Natural killer cell (primary cell): Measurements from ENCODE around the gene BRD4. TPM values are rescaled to one million over a fixed set of nuclear protein-coding genes. Genes with fewer than 3 reads are reported as not detected.

ENCODE experiments used
- ATAC-seq, 3 donors: fragments of 150-1000 bp in 2 of 3; fragments of 200-7000 bp in 1 of 3; cut with Tn5 transposase; 1 replicate in 1 of 3; 2 replicates in 2 of 3; pipeline ENCODE4 v1.10.0; 2021; ENCODE audit warnings: mild to moderate bottlenecking in 2 of 3, moderate library complexity in 2 of 3
- DNase-seq, 2 donors: peaks; one replicate each; pipeline versions ENCODE4 v3.0.0 to v3.0.0-alpha.2; 2013 to 2021; ENCODE audit warnings: mixed read lengths in 1 of 2
- H3K27ac ChIP-seq: one replicate; pipeline ENCODE4 v1.5.1; 2013; ENCODE audit warnings: mild to moderate bottlenecking, low read length
- H3K27me3 ChIP-seq: one replicate; pipeline ENCODE4 v1.6.1; 2013; ENCODE audit warnings: low read length; ENCODE audit not compliant: control insufficient read depth, insufficient read depth
- H3K36me3 ChIP-seq: one replicate; pipeline ENCODE4 v1.6.1; 2013; ENCODE audit warnings: low read length; ENCODE audit not compliant: control insufficient read depth, insufficient read depth
- H3K4me1 ChIP-seq: one replicate; pipeline ENCODE4 v1.6.1; 2013; ENCODE audit warnings: low read length; ENCODE audit not compliant: control insufficient read depth, insufficient read depth
- H3K4me3 ChIP-seq: one replicate; pipeline ENCODE4 v1.5.1; 2013; ENCODE audit warnings: low read length
- H3K9me3 ChIP-seq: one replicate; pipeline ENCODE4 v1.6.1; 2013; ENCODE audit warnings: low read length; ENCODE audit not compliant: control insufficient read depth, insufficient read depth
- H3K27ac Mint-ChIP-seq, 2 donors: one replicate each; pipeline ENCODE4 v1.8.0; 2022; ENCODE audit warnings: mild to moderate bottlenecking in 2 of 2, mixed read lengths in 2 of 2, moderate library complexity in 1 of 2
- H3K27me3 Mint-ChIP-seq, 2 donors: one replicate each; pipeline ENCODE4 v1.8.0; 2022; ENCODE audit warnings: low read depth in 2 of 2, mixed read lengths in 2 of 2
- H3K36me3 Mint-ChIP-seq: one replicate; pipeline ENCODE4 v1.8.0; 2022; ENCODE audit warnings: mixed read lengths
- H3K4me1 Mint-ChIP-seq, 2 donors: one replicate each; pipeline ENCODE4 v1.8.0; 2022; ENCODE audit warnings: mixed read lengths in 2 of 2
- H3K4me3 Mint-ChIP-seq: one replicate; pipeline ENCODE4 v1.8.0; 2022; ENCODE audit warnings: mild to moderate bottlenecking, moderate library complexity, mixed read lengths
- H3K9me3 Mint-ChIP-seq, 2 donors: one replicate each; pipeline ENCODE4 v1.8.0; 2022; ENCODE audit warnings: mixed read lengths in 2 of 2
- CTCF ChIP-seq: fragments of 200-600 bp; IDR thresholded peaks from one replicate; pipeline ENCODE4 v1.8.0; 2022; ENCODE audit warnings: antibody characterized with exemption
- WGBS: methylation state at CpG from one replicate; pipeline ENCODE4 v1.1.7; 2013; ENCODE audit warnings: missing lambda C conversion rate; ENCODE audit not compliant: insufficient coverage; 5-methylcytosine and 5-hydroxymethylcytosine counted together
- intact Hi-C: fragments of 100-400 bp; cut with micrococcal nuclease; formaldehyde crosslinking; loops from one replicate; pipeline ENCODE4 v1.14.2; 2022
- total RNA-seq, 4 donors: library from RNA; stranded (reverse); fragments of 120-200 nt in 1 of 4; gene quantifications; one replicate each; pipeline versions ENCODE4 v1.2.3 to v1.2.4, GENCODE V29; 2013 to 2022

Gene BRD4
- total RNA-seq, 3 donors from 2014 or later (not counting 1 experiment from before 2014, with no cell fraction given): 91.9 to 116 (median 98.3) TPM

- ATAC-seq: no peak
- peak overlapping the region; percentile 82 to 86 for H3K27ac Mint-ChIP-seq
- H3K4me3 Mint-ChIP-seq: peak overlapping the region; percentile 71
- Histone ChIP-seq H3K9me3 (no peaks in the 10 kb centered on the region), H3K4me1 (peaks cover 74% of the 10 kb centered on the region), H3K27ac (no peak overlapping the region), H3K27me3 (no peaks in the 10 kb centered on the region), H3K4me3 (no peak overlapping the region), H3K36me3 (peaks cover 2% of the 10 kb centered on the region)
- no peaks in the 10 kb centered on the region for H3K9me3 Mint-ChIP-seq
- 98% methylated on average over 7 of the region's 7 CpGs for WGBS
- H3K36me3 Mint-ChIP-seq: no peaks in the 10 kb centered on the region
- DNase-seq: no peak
- H3K4me1 Mint-ChIP-seq: peaks cover 92 to 98% of the 10 kb centered on the region in 2 donors
- H3K27me3 Mint-ChIP-seq: no peaks in the 10 kb centered on the region
- intact Hi-C loops: loop anchor here (5.0 kb wide), 2 partner anchors 35 to 85 kb away; partner anchors contain the start of gene AKAP8
- TF ChIP-seq CTCF: no peak
Observed at GRCh38 chr19:15292140-15292539, 40.2 kb downstream of the BRD4 start.

- no peak for TF ChIP-seq CTCF
- no peak overlapping the region for H3K4me3 ChIP-seq
Observed at GRCh38 chr19:15291548-15292021, 40.8 kb downstream of the BRD4 start.

GRCh38 chr19:15291089-15291488 is 41.2 kb downstream of the BRD4 start:
- Mint-ChIP-seq H3K4me3 (peak overlapping the region; percentile 30), H3K4me1 (peaks cover 87 to 96% of the 10 kb centered on the region in 2 donors), H3K27ac (peak overlapping the region; percentile 82 to 86), H3K36me3 (no peaks in the 10 kb centered on the region), H3K27me3 (no peaks in the 10 kb centered on the region), H3K9me3 (no peaks in the 10 kb centered on the region)
- Histone ChIP-seq H3K4me3 (no peak overlapping the region), H3K27ac (no peak overlapping the region), H3K4me1 (peaks cover 72% of the 10 kb centered on the region), H3K9me3 (no peaks in the 10 kb centered on the region), H3K36me3 (no peaks in the 10 kb centered on the region), H3K27me3 (no peaks in the 10 kb centered on the region)
- DNase-seq (no peak), ATAC-seq (no peak)
- WGBS: no CpG with 5 or more reads among the region's 1 CpG
- intact Hi-C loops: loop anchor here (5.0 kb wide), 2 partner anchors 36 to 86 kb away; partner anchors contain the start of gene AKAP8
- TF ChIP-seq CTCF: no peak

More at GRCh38 chr19:15291548-15292021, 40.8 kb downstream of the BRD4 start:
- Mint-ChIP-seq H3K4me3 (peak overlapping the region; percentile 71), H3K36me3 (no peaks in the 10 kb centered on the region), H3K9me3 (no peaks in the 10 kb centered on the region), H3K27ac (peak overlapping the region; percentile 82 to 86), H3K27me3 (no peaks in the 10 kb centered on the region), H3K4me1 (peaks cover 87 to 96% of the 10 kb centered on the region in 2 donors)
- no peaks in the 10 kb centered on the region for H3K27me3 ChIP-seq
- H3K9me3 ChIP-seq: no peaks in the 10 kb centered on the region
- peaks cover 72% of the 10 kb centered on the region for H3K4me1 ChIP-seq
- H3K27ac ChIP-seq: no peak overlapping the region
- peaks cover 2% of the 10 kb centered on the region for H3K36me3 ChIP-seq
- intact Hi-C loops: loop anchor here (5.0 kb wide), 2 partner anchors 36 to 86 kb away; partner anchors contain the start of gene AKAP8
- no peak for DNase-seq
- WGBS: 33% methylated on average over 3 of the region's 4 CpGs
- no peak for ATAC-seq

- Mint-ChIP-seq H3K36me3 (no peaks in the 10 kb centered on the region), H3K27ac (peak overlapping the region; percentile 82 to 86), H3K4me1 (peaks cover 87 to 96% of the 10 kb centered on the region in 2 donors), H3K9me3 (no peaks in the 10 kb centered on the region), H3K27me3 (no peaks in the 10 kb centered on the region), H3K4me3 (peak overlapping the region; percentile 31)
- 83% methylated on average over 7 of the region's 7 CpGs for WGBS
- no peaks in the 10 kb centered on the region for H3K9me3 ChIP-seq
- ATAC-seq (no peak), DNase-seq (no peak)
- H3K36me3 ChIP-seq: no peaks in the 10 kb centered on the region
- H3K27ac ChIP-seq: no peak overlapping the region
- H3K4me3 ChIP-seq: no peak overlapping the region
- intact Hi-C loops: loop anchor here (5.0 kb wide), 2 partner anchors 37 to 87 kb away; partner anchors contain the start of gene AKAP8
- no peaks in the 10 kb centered on the region for H3K27me3 ChIP-seq
- peaks cover 79% of the 10 kb centered on the region for H3K4me1 ChIP-seq
- TF ChIP-seq CTCF: no peak
Observed at GRCh38 chr19:15290166-15290565, 42.2 kb downstream of the BRD4 start.
